GM23338 (cell line): ENCODE measurements around the gene DDR2. TPM values are rescaled to one million over a fixed set of nuclear protein-coding genes. Genes with fewer than 3 reads are reported as not detected.

Experiments
- CREB1 ChIP-seq: fragments of 250-450 bp; sonication (Bioruptor Pico); IDR thresholded peaks from 2 replicates; pipeline ENCODE4 v1.5.0; 2020; ENCODE audit warnings: low read depth, mild to moderate bottlenecking, moderate library complexity
- CTCF ChIP-seq, 2 experiments: fragments of 200-600 bp in 1 of 2; sonication (generic) in 1 of 2; conservative IDR thresholded peaks; 2 replicates each; pipeline versions ENCODE4 v1.5.1 to v1.6.1; 2016 to 2017; ENCODE audit warnings: antibody characterized with exemption in 2 of 2, low read depth in 2 of 2, mild to moderate bottlenecking in 2 of 2, moderate library complexity in 1 of 2
- ETS1 ChIP-seq: IDR thresholded peaks from 2 replicates; pipeline ENCODE4 v1.6.1; 2016; ENCODE audit warnings: antibody characterized with exemption
- JUNB ChIP-seq: IDR thresholded peaks from one replicate; pipeline ENCODE4 v1.6.1; 2016; ENCODE audit warnings: antibody characterized with exemption; ENCODE audit not compliant: unreplicated experiment
- POLR2AphosphoS5 ChIP-seq: IDR thresholded peaks from 2 replicates; pipeline ENCODE4 v1.6.1; 2016; ENCODE audit warnings: antibody characterized with exemption, low read depth
- STAT1 ChIP-seq: IDR thresholded peaks from one replicate; pipeline ENCODE4 v1.6.1; 2016; ENCODE audit warnings: antibody characterized with exemption; ENCODE audit not compliant: unreplicated experiment
- ZNF114 ChIP-seq: fragments of 250-450 bp; sonication (Bioruptor Pico); IDR thresholded peaks from 2 replicates; pipeline ENCODE4 v1.5.0; 2020; ENCODE audit warnings: mild to moderate bottlenecking, moderate library complexity
- ZNF331 ChIP-seq: fragments of 250-450 bp; sonication (Bioruptor Pico); IDR thresholded peaks from 2 replicates; pipeline ENCODE4 v1.5.0; 2020; ENCODE audit warnings: low read depth, mild to moderate bottlenecking, moderate library complexity
- ZNF462 ChIP-seq: fragments of 250-450 bp; sonication (Bioruptor Pico); IDR thresholded peaks from 2 replicates; pipeline ENCODE4 v1.5.0; 2020; ENCODE audit warnings: mild to moderate bottlenecking, moderate library complexity
- polyA plus RNA-seq: library from polyadenylated mRNA; unstranded; fragments of >200 nt; fragmentation: Nextera tagmentation; extraction: Ambion mirVana; gene quantifications from 2 replicates; pipeline ENCODE4 v1.2.1, GENCODE V29; 2016
- total RNA-seq: library from RNA; depleted of rRNA; stranded (reverse); fragments of >200 nt; shearing (Covaris generic); gene quantifications from 2 replicates; pipeline ENCODE4 v1.2.3, GENCODE V29; 2014

Gene DDR2
- total and polyA plus RNA-seq, 2 experiments from 2014 or later, result 0.66 to 1.8 TPM

GRCh38 chr1:162609306-162609705 is 23.0 kb upstream of the DDR2 start (continued):
- TF ChIP-seq ZNF462 (CRISPR knock-in tag) (no peak), CTCF (conservative IDR thresholded peaks at IDR 0.05; ENCODE audit: low read depth in 2 of 2) (no peak), STAT1 (no peak), ETS1 (no peak), POLR2AphosphoS5 (no peak), JUNB (no peak), ZNF331 (CRISPR knock-in tag) (no peak), CREB1 (CRISPR knock-in tag) (no peak), ZNF114 (CRISPR knock-in tag) (no peak)
